GM12878 (cell line): ENCODE data around the gene NOS1AP. TPM values are rescaled to one million over a fixed set of nuclear protein-coding genes. Genes with fewer than 3 reads are reported as not detected.

Source experiments
- ATAC-seq: fragments of 200-7000 bp; cut with Tn5 transposase; 3 replicates; pipeline ENCODE4 v1.9.1; 2020; ENCODE audit warnings: mild to moderate bottlenecking, moderate library complexity
- BruUV-seq: library from RNA; stranded (reverse); fragments of 400-500 nt; replicated peaks from 2 replicates; lab custom pipeline; 2021; lab: Mats Ljungman, UMichigan
- CTCF ChIA-PET: fragments of 300-600 bp; sonication (Branson Sonifier 250); formaldehyde crosslinking; extraction: SDS; loops from one replicate; lab custom pipeline; 2021; ENCODE audit warnings: inconsistent platforms; lab: Yijun Ruan, JAX
- POLR2A ChIA-PET: fragments of 350-600 bp; formaldehyde crosslinking; extraction: SDS; loops from one replicate; lab custom pipeline; 2021; ENCODE audit warnings: inconsistent platforms; lab: Charles Lee
- RAD21 ChIA-PET: fragments of 300-600 bp; sonication (Branson Sonifier 250); formaldehyde crosslinking; loops from one replicate; lab custom pipeline; 2023; ENCODE audit warnings: antibody characterized with exemption; ENCODE audit not compliant: unreplicated experiment; lab: Charles Lee
- SMC1A ChIA-PET: fragments of 300-600 bp; sonication (Branson Sonifier 250); formaldehyde crosslinking; loops from one replicate; lab custom pipeline; 2023; ENCODE audit not compliant: unreplicated experiment, uncharacterized antibody; lab: Charles Lee
- DNase-seq: peaks from one replicate; pipeline ENCODE4 v3.0.0-alpha.2; 2011; ENCODE audit warnings: low read depth, low spot score
- FAIRE-seq: peaks from 3 replicates; lab custom pipeline; 2011; peaks lifted over from hg19 to GRCh38; lab: Jason Lieb, UNC
- H2AFZ ChIP-seq: 2 replicates; pipeline ENCODE4 v1.6.0; 2011; ENCODE audit warnings: low read depth, low read length, control low read depth; ENCODE audit not compliant: control insufficient read depth
- H3K27ac ChIP-seq: 2 replicates; pipeline ENCODE4 v1.5.1; 2011; ENCODE audit warnings: control low read depth; ENCODE audit not compliant: control insufficient read depth, insufficient read depth
- H3K27me3 ChIP-seq, 2 experiments: replicated peaks in 1 of 2; 2 replicates each; pipeline versions ENCODE4 v1.6.0 to v1.6.1; 2011; ENCODE audit warnings: low read length in 1 of 2; ENCODE audit not compliant: control insufficient read depth in 2 of 2, insufficient read depth in 2 of 2
- H3K36me3 ChIP-seq, 2 experiments: 2 replicates each; pipeline ENCODE4 v1.5.1; 2011; ENCODE audit warnings: low read length in 1 of 2; ENCODE audit not compliant: control insufficient read depth in 2 of 2, insufficient read depth in 2 of 2
- H3K4me1 ChIP-seq: 2 replicates; pipeline ENCODE4 v1.6.1; 2011; ENCODE audit warnings: mild to moderate bottlenecking, low read length, moderate library complexity, mixed read lengths; ENCODE audit not compliant: control insufficient read depth, insufficient read depth
- H3K4me2 ChIP-seq: 2 replicates; pipeline ENCODE4 v1.6.0; 2011; ENCODE audit warnings: control low read depth; ENCODE audit not compliant: control insufficient read depth, insufficient read depth
- H3K4me3 ChIP-seq: fragments of 200-600 bp; sonication (generic); 2 replicates; pipeline ENCODE4 v1.5.1; 2016
- H3K79me2 ChIP-seq: 2 replicates; pipeline ENCODE4 v1.6.0; 2011; ENCODE audit warnings: low read length; ENCODE audit not compliant: control insufficient read depth, insufficient read depth
- H3K9ac ChIP-seq: 2 replicates; pipeline ENCODE4 v1.8.0; 2011; ENCODE audit warnings: low read length, control low read depth, mixed read lengths; ENCODE audit not compliant: control insufficient read depth, insufficient read depth
- H3K9me3 ChIP-seq: replicated peaks from 3 replicates; pipeline ENCODE4 v1.5.1; 2011; ENCODE audit warnings: mild to moderate bottlenecking, low read length; ENCODE audit not compliant: control insufficient read depth, insufficient read depth
- H4K20me1 ChIP-seq: 2 replicates; pipeline ENCODE4 v1.6.0; 2011; ENCODE audit not compliant: control insufficient read depth, insufficient read depth
- BHLHE40 ChIP-seq, 2 experiments: fragments of 450-650 bp in 1 of 2; IDR thresholded peaks; 2 replicates each; pipeline ENCODE4 v1.6.1; 2011 to 2017; ENCODE audit warnings: low read depth in 2 of 2, borderline replicate concordance in 1 of 2, improper control_type of control experiment in 1 of 2, low read length in 1 of 2, mild to moderate bottlenecking in 1 of 2
- CEBPB ChIP-seq, 2 experiments: fragments of 150-350 bp in 1 of 2; IDR thresholded peaks; 2 replicates each; pipeline ENCODE4 v1.6.1; 2012 to 2014; ENCODE audit warnings: low read depth in 2 of 2, low read length in 2 of 2, borderline replicate concordance in 1 of 2, inconsistent platforms in 1 of 2
- EED ChIP-seq: sonication (generic); IDR thresholded peaks from 2 replicates; pipeline ENCODE4 v1.6.1; 2016; ENCODE audit warnings: antibody characterized with exemption, low read depth
- HDAC2 ChIP-seq: fragments of 200-600 bp; sonication (generic); IDR thresholded peaks from 2 replicates; pipeline ENCODE4 v1.6.1; 2017
- LARP7 ChIP-seq: fragments of 450-650 bp; IDR thresholded peaks from 2 replicates; pipeline ENCODE4 v1.6.1; 2017; ENCODE audit warnings: mild to moderate bottlenecking
- POLR2AphosphoS5 ChIP-seq: IDR thresholded peaks from 2 replicates; pipeline ENCODE4 v1.6.1; 2011; ENCODE audit warnings: mild to moderate bottlenecking, low read length, inconsistent platforms
- PRDM15 ChIP-seq: fragments of 450-650 bp; formaldehyde crosslinking; IDR thresholded peaks from 2 replicates; pipeline ENCODE4 v1.4.0; 2020; ENCODE audit warnings: mild to moderate bottlenecking, moderate library complexity
- RBBP5 ChIP-seq: fragments of 200-600 bp; sonication (generic); conservative IDR thresholded peaks from 2 replicates; pipeline ENCODE4 v1.6.1; 2016
- RCOR1 ChIP-seq: conservative IDR thresholded peaks from 2 replicates; pipeline ENCODE4 v1.6.1; 2012; ENCODE audit warnings: low read depth, low read length, improper control_type of control experiment
- SIN3A ChIP-seq: IDR thresholded peaks from 2 replicates; pipeline ENCODE4 v1.6.1; 2012; ENCODE audit warnings: low read depth, low read length, improper control_type of control experiment
- WRNIP1 ChIP-seq: IDR thresholded peaks from 2 replicates; pipeline ENCODE4 v1.6.1; 2011; ENCODE audit warnings: low read depth, low read length, improper control_type of control experiment, borderline replicate concordance
- YY1 ChIP-seq: IDR thresholded peaks from 2 replicates; pipeline ENCODE4 v1.6.1; 2011; ENCODE audit warnings: low read depth, mild to moderate bottlenecking, low read length
- ZNF207 ChIP-seq: fragments of 450-650 bp; IDR thresholded peaks from 2 replicates; pipeline ENCODE4 v1.6.1; 2014; ENCODE audit warnings: antibody characterized with exemption, mild to moderate bottlenecking, borderline replicate concordance
- WGBS: methylation state at CpG from one replicate; pipeline ENCODE4 v1.1.6; 2016; ENCODE audit warnings: low lambda C conversion rate; ENCODE audit not compliant: insufficient replicate concordance, insufficient coverage; ENCODE audit errors: missing lambda C conversion rate; 5-methylcytosine and 5-hydroxymethylcytosine counted together
- in situ Hi-C: fragments of 300-500 bp; cut with MboI; formaldehyde crosslinking; loops from 9 replicates; pipeline ENCODE4 v1.14.3; 2018; ENCODE audit warnings: mixed read lengths
- intact Hi-C: fragments of 100-400 bp; cut with micrococcal nuclease; formaldehyde crosslinking; loops from one replicate; pipeline ENCODE4 v1.14.2; 2022; ENCODE audit not compliant: unreplicated experiment
- polyA plus RNA-seq, 11 experiments: library from polyadenylated mRNA; depleted of rRNA in 4 of 11; unstranded in 6 of 11; stranded (reverse) in 5 of 11; fragments of >200 nt; fragmentation: Nextera tagmentation in 4 of 11; fragmentation: Illumina TruSeq in 1 of 11; extraction: Ambion mirVana in 4 of 11; extraction: Trizol in 1 of 11; gene quantifications; 1 replicate in 1 of 11; 2 replicates in 10 of 11; pipeline versions ENCODE4 v1.2.1 to v1.2.3, GENCODE V29; 2011 to 2016; ENCODE audit warnings: inconsistent platforms in 2 of 11, missing spikeins in 2 of 11, low read depth in 1 of 11
- total RNA-seq, 4 experiments: library from RNA; depleted of rRNA in 3 of 4; stranded (reverse); fragments of >200 nt in 3 of 4; fragmentation: Illumina TruSeq in 1 of 4; extraction: Trizol in 1 of 4; gene quantifications; 2 replicates each; pipeline versions ENCODE4 v1.2.1 to v1.2.3, GENCODE V29; 2013 to 2021
- TF ChIP-seq, protein P1 (sequence below): IDR thresholded peaks from 2 replicates; pipeline ENCODE4 v1.6.1; 2012; ENCODE audit warnings: low read depth, low read length, improper control_type of control experiment

The NOS1AP gene
- total and polyA plus RNA-seq, 10 of the 15 experiments (the other 5 are each of a cell fraction or from before 2014, with no cell fraction given) = 0.03 to 0.15 TPM; not detected in 8

- ChIA-PET SMC1A (no interaction called here), CTCF (no interaction called here), RAD21 (no interaction called here), POLR2A (no interaction called here)
- ATAC-seq (no peak), FAIRE-seq (no peak), DNase-seq (no peak)
- Histone ChIP-seq H3K4me2 (no peak overlapping the region), H4K20me1 (no peaks in the 10 kb centered on the region), H3K79me2 (no peaks in the 10 kb centered on the region), H3K4me1 (no peaks in the 10 kb centered on the region), H2AFZ (no peak overlapping the region), H3K9ac (no peak overlapping the region), H3K36me3 (no peaks in the 10 kb centered on the region), H3K9me3 (no peaks in the 10 kb centered on the region), H3K27me3 (no peaks in the 10 kb centered on the region; a peak in 1 of 4 replicates), H3K27ac (no peak overlapping the region), H3K4me3 (no peak overlapping the region)
- in situ Hi-C loops (no loop called here), intact Hi-C loops (no loop called here)
- no peak for TF ChIP-seq YY1
- no peak for TF ChIP-seq RCOR1
- no TSS peak for BruUV-seq
- WGBS = 20% methylated on average over 1 of the region's 1 CpG
Observed at GRCh38 chr1:162187687-162188276, 118.3 kb downstream of the NOS1AP start.

- H3K79me2 ChIP-seq = no peaks in the 10 kb centered on the region
- no peak for DNase-seq
- 42% methylated on average over 1 of the region's 1 CpG for WGBS
- H3K27ac ChIP-seq = no peak overlapping the region
- H3K36me3 ChIP-seq = no peaks in the 10 kb centered on the region
- no peaks in the 10 kb centered on the region for H4K20me1 ChIP-seq
- no peak overlapping the region for H3K4me3 ChIP-seq
- no peaks in the 10 kb centered on the region for H3K9me3 ChIP-seq
- no peak overlapping the region for H2AFZ ChIP-seq
- SMC1A ChIA-PET = no interaction called here
- no peak for FAIRE-seq
- no peaks in the 10 kb centered on the region; a peak in 1 of 4 replicates for H3K27me3 ChIP-seq
- H3K4me1 ChIP-seq = no peaks in the 10 kb centered on the region
- no peak for ATAC-seq
- in situ Hi-C loops = no loop called here
- intact Hi-C loops = no loop called here
- no TSS peak for BruUV-seq
- H3K9ac ChIP-seq = no peak overlapping the region
- POLR2A ChIA-PET = no interaction called here
- no peak overlapping the region for H3K4me2 ChIP-seq
- RAD21 ChIA-PET = no interaction called here
- CTCF ChIA-PET = no interaction called here
- TF ChIP-seq HDAC2 (no peak), SIN3A (no peak), PRDM15 (CRISPR knock-in tag) (no peak), BHLHE40 (IDR thresholded peaks at IDR 0.05; ENCODE audit: borderline replicate concordance in 1 of 2, low read depth in 2 of 2, low read length in 1 of 2) (no peak), LARP7 (no peak), EED (no peak), POLR2AphosphoS5 (no peak), RBBP5 (no peak), WRNIP1 (no peak), ZNF207 (no peak), CEBPB (IDR thresholded peaks at IDR 0.05; ENCODE audit: borderline replicate concordance in 1 of 2, low read depth in 2 of 2, low read length in 2 of 2) (no peak)
- TF ChIP-seq, protein P1, sequence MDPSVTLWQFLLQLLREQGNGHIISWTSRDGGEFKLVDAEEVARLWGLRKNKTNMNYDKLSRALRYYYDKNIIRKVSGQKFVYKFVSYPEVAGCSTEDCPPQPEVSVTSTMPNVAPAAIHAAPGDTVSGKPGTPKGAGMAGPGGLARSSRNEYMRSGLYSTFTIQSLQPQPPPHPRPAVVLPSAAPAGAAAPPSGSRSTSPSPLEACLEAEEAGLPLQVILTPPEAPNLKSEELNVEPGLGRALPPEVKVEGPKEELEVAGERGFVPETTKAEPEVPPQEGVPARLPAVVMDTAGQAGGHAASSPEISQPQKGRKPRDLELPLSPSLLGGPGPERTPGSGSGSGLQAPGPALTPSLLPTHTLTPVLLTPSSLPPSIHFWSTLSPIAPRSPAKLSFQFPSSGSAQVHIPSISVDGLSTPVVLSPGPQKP = no peak
Observed at GRCh38 chr1:162189345-162189744, 119.9 kb downstream of the NOS1AP start.
